GM23338 (cell line): ENCODE results near the gene KIF2A.

ENCODE experiments used
- CTCF ChIP-seq, 2 experiments: fragments of 200-600 bp in 1 of 2; sonication (generic) in 1 of 2; conservative IDR thresholded peaks; 2 replicates each; pipeline versions ENCODE4 v1.5.1 to v1.6.1; 2016 to 2017; ENCODE audit warnings: antibody characterized with exemption in 2 of 2, low read depth in 2 of 2, mild to moderate bottlenecking in 2 of 2, moderate library complexity in 1 of 2
- EZH2 ChIP-seq: fragments of 200-600 bp; sonication (generic); IDR thresholded peaks from one replicate; pipeline ENCODE4 v1.8.0; 2017; ENCODE audit warnings: antibody characterized with exemption, mild to moderate bottlenecking, low read depth; ENCODE audit not compliant: unreplicated experiment

GRCh38 chr5:62305715-62306322 is at the start of gene KIF2A:
- no peak for TF ChIP-seq CTCF (conservative IDR thresholded peaks at IDR 0.05; ENCODE audit: low read depth in 2 of 2)
- TF ChIP-seq EZH2, result no peak
